Activated T-cell treated with anti-CD3 and anti-CD28 coated beads, Interleukin-2, amount 50 U/mL, for 4 hours (primary cell): ENCODE measurements around the gene FAAH. TPM values are rescaled to one million over a fixed set of nuclear protein-coding genes. Genes with fewer than 3 reads are reported as not detected.

ENCODE experiments used
- ATAC-seq, 2 donors: fragments of 200-7000 bp; cut with Tn5 transposase; one replicate each; pipeline ENCODE4 v1.10.0; 2021
- DNase-seq: peaks from one replicate; pipeline ENCODE4 v3.0.0-alpha.2; 2020
- H3K27me3 Mint-ChIP-seq: one replicate; pipeline ENCODE4 v1.8.0; 2021; ENCODE audit warnings: low read depth, mixed read lengths
- H3K36me3 Mint-ChIP-seq: one replicate; pipeline ENCODE4 v1.8.0; 2022; ENCODE audit warnings: mixed read lengths; ENCODE audit not compliant: insufficient read depth
- H3K4me1 Mint-ChIP-seq: one replicate; pipeline ENCODE4 v1.8.0; 2021; ENCODE audit warnings: low read depth, mixed read lengths
- H3K4me3 Mint-ChIP-seq: one replicate; pipeline ENCODE4 v1.8.0; 2021; ENCODE audit warnings: mild to moderate bottlenecking, moderate library complexity, mixed read lengths
- H3K9me3 Mint-ChIP-seq: one replicate; pipeline ENCODE4 v1.8.0; 2021; ENCODE audit warnings: mixed read lengths
- total RNA-seq, 3 donors: library from RNA; stranded (reverse); gene quantifications; one replicate each; pipeline ENCODE4 v1.2.1, GENCODE V29; 2021

The FAAH gene
- total RNA-seq, 3 donors from 2014 or later: 7.5 to 10.4 (median 8.4) TPM

DNA sequence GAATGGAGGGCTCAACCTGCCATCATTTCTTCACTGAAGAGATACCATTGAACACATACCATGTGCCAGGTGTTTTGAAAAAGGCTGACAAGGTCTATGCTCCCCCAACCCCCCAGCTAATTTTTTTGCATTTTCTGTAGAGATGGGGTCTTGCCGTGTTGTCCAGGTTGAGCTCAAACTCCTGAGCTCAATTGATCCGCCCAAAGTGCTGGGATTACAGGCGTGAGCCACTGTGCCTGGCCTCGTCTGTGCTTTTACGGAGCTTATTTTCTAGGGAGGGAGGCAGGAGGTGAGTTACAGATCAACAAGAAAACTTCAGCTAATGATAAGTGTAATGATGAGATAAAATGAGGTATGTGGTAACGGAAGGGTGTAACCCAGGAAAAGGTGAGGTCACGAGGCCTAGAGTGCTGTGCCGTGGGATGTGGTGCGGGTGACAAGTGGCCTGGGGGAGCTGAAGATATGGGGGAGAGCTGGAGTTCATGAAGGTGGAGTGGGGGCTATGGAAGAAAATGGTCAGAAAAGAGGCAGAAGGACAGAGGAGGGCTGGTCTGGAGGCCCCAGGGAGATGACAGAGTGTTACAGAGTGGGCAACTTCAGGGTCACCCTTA lies 28.2 kb downstream of the FAAH start:
- ATAC-seq: no peak
- Mint-ChIP-seq H3K36me3 (no peaks in the 10 kb centered on the region), H3K4me1 (peaks cover 9% of the 10 kb centered on the region), H3K9me3 (no peaks in the 10 kb centered on the region), H3K4me3 (peak overlapping the region; percentile 40), H3K27me3 (peaks cover 30% of the 10 kb centered on the region)
- no peak for DNase-seq

DNA sequence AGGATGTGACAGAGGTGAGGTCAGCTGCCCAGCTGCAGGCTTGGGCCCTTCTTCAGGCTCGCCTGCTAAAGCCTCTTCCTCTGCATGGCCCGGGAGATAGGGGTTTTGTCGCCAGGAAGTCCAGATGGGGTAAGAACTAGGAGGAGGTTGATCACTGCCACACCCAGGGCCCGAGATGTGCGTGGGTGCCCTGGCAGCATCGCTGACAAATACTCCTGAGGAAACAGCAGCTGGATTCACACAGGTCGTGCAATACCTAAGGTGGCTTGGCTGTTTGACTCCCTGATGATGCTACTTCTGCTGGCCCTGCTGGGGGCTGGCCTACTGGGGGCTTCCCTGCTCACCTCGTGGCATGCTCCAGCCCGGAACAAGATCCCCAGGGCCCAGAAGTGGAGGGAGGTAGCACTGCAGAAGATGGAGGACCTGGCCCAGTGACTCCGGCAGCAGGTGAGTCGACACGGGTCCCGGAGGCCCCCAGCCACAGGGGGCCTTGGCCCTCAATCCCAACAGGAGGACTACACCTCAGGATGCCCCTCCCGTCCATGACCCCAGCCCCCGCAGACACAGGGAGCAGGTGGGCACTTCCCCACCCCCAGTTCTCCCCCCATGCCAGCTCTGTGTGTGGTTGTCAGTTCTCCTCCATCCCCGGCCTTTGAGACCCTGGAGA lies 29.6 kb downstream of the FAAH start:
- ATAC-seq (no peak), DNase-seq (no peak)
- Mint-ChIP-seq H3K36me3 (no peaks in the 10 kb centered on the region), H3K9me3 (no peaks in the 10 kb centered on the region), H3K4me3 (no peak overlapping the region), H3K27me3 (peaks cover 36% of the 10 kb centered on the region), H3K4me1 (peaks cover 9% of the 10 kb centered on the region)

DNA sequence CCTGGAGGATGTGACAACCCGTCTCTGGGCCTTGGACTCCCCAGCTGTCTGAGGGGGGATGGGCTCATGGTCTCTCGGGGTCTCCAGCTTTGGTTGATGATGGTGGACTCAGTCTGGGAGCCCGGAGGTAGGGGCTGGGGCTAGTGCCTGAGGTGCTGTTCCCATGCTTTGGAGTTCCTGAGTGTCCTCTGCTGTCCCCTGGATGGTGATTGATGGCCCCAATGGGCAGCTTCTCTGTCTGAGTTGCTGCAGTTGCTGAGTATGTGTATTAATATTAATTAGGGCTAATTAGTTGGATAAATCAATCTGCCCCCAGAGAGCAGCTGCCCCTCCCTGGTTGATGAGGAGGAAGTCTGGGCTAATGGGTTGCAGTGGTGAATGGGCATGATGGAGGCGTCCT lies 30.6 kb downstream of the FAAH start:
- Mint-ChIP-seq H3K36me3 (no peaks in the 10 kb centered on the region), H3K4me1 (peaks cover 9% of the 10 kb centered on the region), H3K9me3 (no peaks in the 10 kb centered on the region), H3K27me3 (peaks cover 38% of the 10 kb centered on the region), H3K4me3 (peak overlapping the region; percentile 1)
- ATAC-seq (no peak), DNase-seq (no peak)

DNA sequence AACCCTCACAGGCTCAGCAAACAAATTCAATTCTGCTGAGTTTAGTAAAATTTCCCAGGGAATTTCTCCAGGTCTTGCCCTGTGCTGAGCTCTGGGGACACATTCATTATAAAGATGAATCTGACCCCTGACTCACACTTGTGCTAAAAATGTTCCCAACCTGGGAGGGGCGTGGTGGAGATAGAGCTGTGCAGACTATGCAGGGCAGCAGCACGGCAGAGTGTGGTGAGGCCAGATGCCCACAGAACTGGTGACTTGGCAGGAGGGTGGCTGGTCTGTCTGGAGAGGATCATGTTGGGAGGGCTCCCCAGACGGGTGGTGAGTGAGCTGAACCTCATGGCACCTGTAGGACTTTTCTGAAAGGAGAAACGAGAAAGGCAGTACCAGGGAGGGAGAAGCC lies 31.6 kb downstream of the FAAH start:
- H3K9me3 Mint-ChIP-seq: no peaks in the 10 kb centered on the region
- no peak overlapping the region for H3K4me3 Mint-ChIP-seq
- peaks cover 9% of the 10 kb centered on the region for H3K4me1 Mint-ChIP-seq
- ATAC-seq (no peak), DNase-seq (no peak)
- no peaks in the 10 kb centered on the region for H3K36me3 Mint-ChIP-seq
- peaks cover 38% of the 10 kb centered on the region for H3K27me3 Mint-ChIP-seq

DNA sequence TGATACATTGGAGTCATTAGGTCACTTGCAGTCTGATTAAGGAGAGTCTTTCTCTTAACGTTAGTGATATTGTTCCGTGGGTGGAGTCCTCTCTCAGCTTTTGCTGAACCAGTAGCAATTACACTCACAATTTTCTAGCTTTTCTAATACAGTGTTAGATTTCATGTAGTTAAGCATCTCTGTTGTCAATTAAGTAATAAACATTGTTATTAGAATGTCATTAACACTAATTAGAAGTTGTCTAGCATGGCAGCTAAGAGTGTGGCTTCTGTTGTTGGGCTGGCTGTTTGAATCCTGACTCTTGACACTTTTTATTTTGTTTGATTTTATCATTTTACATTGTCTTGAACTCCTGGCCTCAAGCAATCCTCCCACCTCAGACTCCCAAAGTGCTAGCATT lies 33.4 kb downstream of the FAAH start:
- Mint-ChIP-seq H3K36me3 (no peaks in the 10 kb centered on the region), H3K4me3 (no peak overlapping the region), H3K27me3 (peaks cover 32% of the 10 kb centered on the region), H3K9me3 (no peaks in the 10 kb centered on the region), H3K4me1 (peaks cover 4% of the 10 kb centered on the region)
- DNase-seq: no peak
- ATAC-seq: no peak

DNA sequence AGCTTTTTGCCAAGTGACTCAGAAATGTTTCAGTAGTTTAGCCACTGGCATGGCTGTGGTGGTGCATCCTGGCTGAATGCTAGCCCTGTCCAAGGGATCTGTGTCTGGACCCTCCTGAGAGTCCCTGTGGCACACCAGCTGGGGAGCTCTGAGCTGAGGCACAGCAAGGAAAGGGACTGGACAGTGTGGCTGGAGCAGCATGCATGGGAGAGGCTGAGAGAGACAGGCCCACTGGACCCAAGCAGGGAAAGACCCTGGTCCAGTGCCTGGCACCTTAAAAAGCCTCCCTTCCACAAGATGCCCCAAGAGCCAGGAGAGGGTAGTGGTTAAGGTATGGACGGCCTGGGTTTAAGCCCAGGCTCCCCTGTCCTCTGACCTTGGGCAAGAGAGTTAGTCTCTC lies 35.3 kb downstream of the FAAH start:
- peaks cover 21% of the 10 kb centered on the region for H3K27me3 Mint-ChIP-seq
- no peaks in the 10 kb centered on the region for H3K36me3 Mint-ChIP-seq
- ATAC-seq (no peak), DNase-seq (no peak)
- peaks cover 3% of the 10 kb centered on the region for H3K4me1 Mint-ChIP-seq
- H3K9me3 Mint-ChIP-seq: no peaks in the 10 kb centered on the region
- H3K4me3 Mint-ChIP-seq: no peak overlapping the region

DNA sequence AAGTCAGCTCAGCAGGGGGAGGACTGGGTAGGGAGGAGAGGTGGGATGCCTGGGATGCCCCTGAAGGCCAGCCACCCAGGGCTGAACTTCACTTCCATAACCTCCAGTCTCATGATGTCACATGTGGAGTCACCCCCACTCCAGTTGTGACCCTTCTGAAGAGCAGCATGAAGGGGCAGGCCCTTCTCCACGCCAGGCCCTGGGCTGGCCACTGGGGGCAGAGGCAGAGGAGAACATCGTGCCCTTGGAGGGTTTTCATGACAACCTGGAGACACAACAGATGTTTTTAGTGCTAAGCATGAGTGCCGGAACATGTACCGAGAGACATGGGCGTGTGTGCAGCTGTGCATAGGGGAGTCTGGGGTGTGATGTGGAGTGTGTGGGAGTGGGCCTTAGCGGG lies 37.6 kb downstream of the FAAH start:
- H3K4me3 Mint-ChIP-seq: no peak overlapping the region

DNA sequence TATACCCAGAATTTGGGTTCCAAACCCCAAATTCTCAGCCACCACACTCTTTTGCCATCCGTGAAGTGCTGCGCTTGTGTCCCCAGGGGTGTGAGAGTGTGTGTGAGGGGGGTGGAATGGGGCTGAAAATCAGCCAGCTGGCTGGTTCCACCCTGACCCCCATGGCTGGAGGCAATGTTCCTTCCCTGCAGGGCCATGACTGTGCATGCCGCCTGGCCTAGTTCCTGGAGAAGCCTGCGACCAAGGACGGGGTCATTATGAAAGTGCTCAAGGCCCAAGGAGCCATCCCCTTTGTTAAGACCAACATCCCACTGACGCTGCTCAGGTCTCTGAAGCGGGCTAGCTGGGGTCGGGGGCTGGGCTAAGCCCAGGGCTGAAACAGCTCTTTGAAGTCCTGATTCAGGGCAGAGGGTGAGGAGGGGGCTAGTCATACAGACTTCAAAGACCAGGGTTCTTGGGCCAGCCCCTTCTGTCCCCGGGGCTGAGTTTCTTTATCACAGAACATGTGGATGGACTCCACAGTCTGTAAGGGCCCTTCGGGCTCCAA lies 38.7 kb downstream of the FAAH start:
- no peak overlapping the region for H3K4me3 Mint-ChIP-seq
- DNase-seq (no peak), ATAC-seq (no peak)
- no peaks in the 10 kb centered on the region for H3K4me1 Mint-ChIP-seq
- H3K9me3 Mint-ChIP-seq: no peaks in the 10 kb centered on the region
- no peaks in the 10 kb centered on the region for H3K36me3 Mint-ChIP-seq
- H3K27me3 Mint-ChIP-seq: peaks cover 6% of the 10 kb centered on the region

More for the DNA sequence above, 37.6 kb downstream of the FAAH start:
- no peak for DNase-seq
- Mint-ChIP-seq H3K27me3 (peaks cover 9% of the 10 kb centered on the region), H3K36me3 (no peaks in the 10 kb centered on the region), H3K9me3 (no peaks in the 10 kb centered on the region), H3K4me1 (no peaks in the 10 kb centered on the region)
- no peak for ATAC-seq

DNA sequence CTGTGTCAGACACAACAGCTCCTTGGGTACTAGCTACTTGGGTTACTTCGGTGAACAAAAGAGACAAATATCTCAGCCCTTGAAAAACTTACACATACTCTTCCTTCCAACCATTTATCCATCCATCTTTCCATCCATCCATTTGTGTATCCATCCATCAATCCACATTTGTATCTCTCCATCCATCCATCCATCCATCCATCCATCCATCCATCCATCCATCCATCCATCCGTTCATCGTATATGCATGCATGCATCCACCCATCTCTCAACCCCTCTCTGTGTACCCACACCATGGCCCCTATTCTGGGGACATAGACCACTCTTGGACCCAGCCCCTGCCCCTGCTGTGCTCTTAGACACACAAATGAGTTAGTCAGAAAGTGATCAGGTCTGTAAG lies 40.2 kb downstream of the FAAH start:
- ATAC-seq (no peak), DNase-seq (no peak)
- no peaks in the 10 kb centered on the region for H3K4me1 Mint-ChIP-seq
- no peaks in the 10 kb centered on the region for H3K36me3 Mint-ChIP-seq
- H3K9me3 Mint-ChIP-seq: no peaks in the 10 kb centered on the region
- H3K4me3 Mint-ChIP-seq: no peak overlapping the region
- H3K27me3 Mint-ChIP-seq: peaks cover 5% of the 10 kb centered on the region

DNA sequence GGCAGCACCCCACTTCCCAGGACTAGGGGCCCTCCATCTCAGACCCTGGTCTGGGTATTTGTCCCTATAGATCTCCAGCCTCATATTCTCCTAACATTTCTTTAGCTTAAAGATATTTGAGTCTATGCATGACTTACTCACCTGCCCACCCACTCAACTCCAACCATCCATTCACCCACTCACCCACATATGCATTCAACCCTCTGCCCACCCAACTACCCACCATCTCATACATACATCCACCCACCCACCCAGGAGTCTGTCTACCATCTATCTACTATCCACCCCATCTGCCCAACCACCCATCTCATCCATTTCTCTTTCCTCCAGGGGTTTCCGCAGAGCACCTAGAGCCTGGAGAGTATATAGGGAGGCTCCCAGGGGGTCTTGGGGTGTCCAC lies 42.7 kb downstream of the FAAH start:
- H3K9me3 Mint-ChIP-seq: no peaks in the 10 kb centered on the region
- DNase-seq (no peak), ATAC-seq (no peak)
- peaks cover 5% of the 10 kb centered on the region for H3K27me3 Mint-ChIP-seq
- H3K36me3 Mint-ChIP-seq: no peaks in the 10 kb centered on the region
- H3K4me1 Mint-ChIP-seq: no peaks in the 10 kb centered on the region
- no peak overlapping the region for H3K4me3 Mint-ChIP-seq

DNA sequence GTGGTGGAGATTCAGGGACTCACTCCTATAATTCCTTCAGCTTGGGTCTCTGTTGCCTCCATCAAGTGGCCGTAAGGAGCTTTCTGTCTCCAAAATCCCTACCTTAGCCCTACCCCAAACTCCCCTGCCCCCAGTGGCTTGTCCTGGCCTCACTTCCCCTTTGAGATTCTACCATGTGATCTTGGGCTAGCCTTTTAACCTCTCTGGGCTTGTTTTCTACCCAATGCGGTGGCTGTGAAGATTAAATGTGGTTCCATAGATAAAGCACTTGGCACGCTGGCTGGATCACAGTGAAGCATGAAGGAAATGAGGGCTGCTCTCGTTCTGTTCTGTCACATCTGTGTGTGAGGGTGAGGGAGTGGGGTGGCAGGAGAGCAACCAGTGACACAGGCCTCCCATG lies 43.6 kb downstream of the FAAH start:
- H3K9me3 Mint-ChIP-seq: no peaks in the 10 kb centered on the region
- no peaks in the 10 kb centered on the region for H3K36me3 Mint-ChIP-seq
- no peak for ATAC-seq
- no peak overlapping the region for H3K4me3 Mint-ChIP-seq
- H3K27me3 Mint-ChIP-seq: peaks cover 5% of the 10 kb centered on the region
- H3K4me1 Mint-ChIP-seq: peaks cover 5% of the 10 kb centered on the region
- no peak for DNase-seq

DNA sequence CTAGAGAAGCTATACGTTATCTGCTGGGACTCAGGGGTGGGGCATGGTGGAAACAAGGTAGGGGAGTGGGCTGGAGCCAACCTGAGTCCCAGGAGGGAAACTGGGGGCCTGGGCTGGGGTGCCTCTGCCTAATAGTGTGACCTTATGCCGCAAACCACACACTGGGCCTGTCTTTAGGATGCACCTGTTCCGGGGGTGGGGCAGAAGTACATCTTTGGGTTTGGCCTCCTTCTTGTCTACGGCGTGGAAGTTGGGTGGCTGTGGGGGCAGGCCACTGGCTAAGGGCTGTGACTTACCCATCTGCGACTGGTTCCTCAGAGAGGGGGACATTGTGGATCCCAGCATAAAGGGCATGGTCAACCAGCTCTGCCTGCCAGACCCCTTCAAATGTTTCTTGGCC lies 44.2 kb downstream of the FAAH start:
- Mint-ChIP-seq H3K9me3 (no peaks in the 10 kb centered on the region), H3K36me3 (no peaks in the 10 kb centered on the region), H3K27me3 (peaks cover 5% of the 10 kb centered on the region), H3K4me1 (peaks cover 8% of the 10 kb centered on the region), H3K4me3 (no peak overlapping the region)
- no peak for DNase-seq
- no peak for ATAC-seq

DNA sequence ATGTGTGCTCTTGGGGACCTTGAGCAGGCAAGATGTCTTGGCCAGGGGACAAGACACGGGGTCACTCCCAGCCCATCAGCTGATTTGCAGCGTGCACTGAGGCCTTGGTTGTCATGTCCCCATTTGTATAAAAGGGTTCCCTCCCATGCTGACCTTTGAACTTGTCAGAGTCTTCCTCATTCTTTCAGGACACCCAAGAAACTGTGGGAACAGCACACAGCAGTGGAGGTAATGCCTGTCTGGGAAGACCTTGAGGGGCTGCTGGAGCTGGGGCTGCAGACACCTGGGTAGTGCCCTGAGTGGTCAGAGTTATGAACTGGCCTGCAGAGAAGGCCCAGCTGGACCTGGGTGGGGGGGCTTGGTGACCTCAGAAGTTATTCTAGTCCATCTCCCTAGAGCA lies 46.4 kb downstream of the FAAH start:
- Mint-ChIP-seq H3K36me3 (no peaks in the 10 kb centered on the region), H3K9me3 (no peaks in the 10 kb centered on the region), H3K27me3 (peaks cover 5% of the 10 kb centered on the region), H3K4me3 (no peak overlapping the region), H3K4me1 (peaks cover 8% of the 10 kb centered on the region)
- ATAC-seq: no peak
- DNase-seq: no peak

DNA sequence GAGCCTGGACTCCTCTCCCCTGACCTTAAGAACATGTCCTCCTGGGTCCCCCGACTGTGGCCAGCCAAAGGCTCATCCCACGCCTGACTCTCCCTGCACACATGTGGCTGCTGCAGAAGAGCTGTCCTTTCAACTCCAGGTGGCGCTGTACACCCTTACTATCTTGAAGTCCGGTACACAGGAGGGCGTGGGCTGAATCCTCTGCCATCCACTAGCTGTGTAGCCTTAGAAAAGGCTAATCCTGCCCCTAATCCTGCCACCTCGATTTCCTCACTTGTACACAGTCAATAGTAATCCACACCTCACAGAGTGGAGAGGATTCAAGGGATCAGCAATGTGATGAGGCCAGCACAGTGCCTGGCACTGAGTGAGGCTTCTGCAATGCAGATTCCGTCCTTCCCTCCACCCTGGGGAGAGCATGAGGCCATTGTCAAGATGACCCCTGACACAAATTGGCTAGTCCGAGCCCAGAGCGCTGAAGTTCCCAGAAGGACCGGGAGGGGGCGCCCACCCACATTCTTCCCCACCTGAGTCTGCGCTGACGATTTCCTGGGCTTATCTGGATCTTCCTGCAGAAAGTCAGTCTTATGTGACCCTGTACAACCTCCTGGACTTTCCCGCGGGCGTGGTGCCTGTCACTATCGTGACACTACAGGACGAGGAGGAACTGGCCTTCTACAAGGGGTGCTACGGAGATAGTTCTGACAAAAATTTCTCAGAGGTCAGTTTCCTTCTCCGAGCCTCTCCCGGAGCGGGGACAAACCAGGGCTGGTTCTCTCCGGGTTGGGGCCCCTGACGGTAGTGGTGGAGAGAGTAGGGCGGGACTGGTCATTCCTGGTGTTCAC lies 48.4 kb downstream of the FAAH start:
- H3K9me3 Mint-ChIP-seq: no peaks in the 10 kb centered on the region
- H3K27me3 Mint-ChIP-seq: peaks cover 18% of the 10 kb centered on the region
- ATAC-seq: peak; percentile 73 to 81
- peak overlapping the region; percentile 83 for H3K4me3 Mint-ChIP-seq
- H3K36me3 Mint-ChIP-seq: no peaks in the 10 kb centered on the region
- peaks cover 16% of the 10 kb centered on the region for H3K4me1 Mint-ChIP-seq
- peak; percentile 67 for DNase-seq
